OCI-LY1 (cell line): Measurements from ENCODE around the gene TNPO2.
"Not testable (repeated sequence)": the region's sequence is repeated elsewhere in the genome, so short reads cannot be mapped to it uniquely, and the experiment has no call there.

Source experiments
- H2AFZ ChIP-seq: fragments of 200-600 bp; sonication (generic), shearing (Covaris generic); 2 replicates; pipeline ENCODE4 v1.6.0; 2014; ENCODE audit warnings: antibody characterized with exemption, mild to moderate bottlenecking, low read length
- H3F3A ChIP-seq: fragments of 200-600 bp; sonication (generic), shearing (Covaris generic); 2 replicates; pipeline ENCODE4 v1.6.0; 2014; ENCODE audit warnings: mild to moderate bottlenecking, antibody characterized with exemption, low read length, moderate library complexity; ENCODE audit not compliant: insufficient read depth
- H3K27ac ChIP-seq: fragments of 200-600 bp; sonication (generic); 2 replicates; pipeline ENCODE4 v1.5.1; 2014; ENCODE audit warnings: low read length, mixed run types, mild to moderate bottlenecking, low read depth; ENCODE audit not compliant: poor library complexity, severe bottlenecking
- H3K27me3 ChIP-seq: fragments of 200-600 bp; sonication (generic); 2 replicates; pipeline ENCODE4 v1.6.0; 2014; ENCODE audit warnings: antibody characterized with exemption, mild to moderate bottlenecking, low read length, moderate library complexity; ENCODE audit not compliant: insufficient read depth
- H3K36me3 ChIP-seq: fragments of 200-600 bp; sonication (generic); 2 replicates; pipeline ENCODE4 v1.6.1; 2014; ENCODE audit warnings: mild to moderate bottlenecking, antibody characterized with exemption, low read length, moderate library complexity, mixed read lengths; ENCODE audit not compliant: insufficient read depth
- H3K4me1 ChIP-seq: fragments of 200-600 bp; sonication (generic); 2 replicates; pipeline ENCODE4 v1.5.1; 2014; ENCODE audit warnings: mild to moderate bottlenecking, low read length, moderate library complexity; ENCODE audit not compliant: insufficient read depth, severe bottlenecking
- H3K4me2 ChIP-seq: fragments of 200-600 bp; sonication (generic), shearing (Covaris generic); 2 replicates; pipeline ENCODE4 v1.6.1; 2014; ENCODE audit warnings: low read length
- H3K4me3 ChIP-seq: fragments of 200-600 bp; sonication (generic); 2 replicates; pipeline ENCODE4 v1.5.1; 2014; ENCODE audit warnings: low read length, low read depth, mild to moderate bottlenecking, mixed read lengths; ENCODE audit not compliant: poor library complexity, severe bottlenecking
- H3K79me2 ChIP-seq: fragments of 200-600 bp; shearing (Covaris generic); 2 replicates; pipeline ENCODE4 v1.6.1; 2016; ENCODE audit warnings: mixed run types, low read length, mixed read lengths; ENCODE audit not compliant: insufficient read depth
- H3K9ac ChIP-seq: fragments of 200-600 bp; sonication (generic), shearing (Covaris generic); 2 replicates; pipeline ENCODE4 v1.6.1; 2014; ENCODE audit warnings: mild to moderate bottlenecking, low read length, mixed read lengths
- H3K9me2 ChIP-seq: fragments of 200-600 bp; sonication (generic), shearing (Covaris generic); 2 replicates; pipeline ENCODE4 v1.6.1; 2014; ENCODE audit warnings: low read depth, mild to moderate bottlenecking, low read length, mixed read lengths
- H3K9me3 ChIP-seq: fragments of 200-600 bp; shearing (Covaris generic); 2 replicates; pipeline ENCODE4 v1.6.1; 2014; ENCODE audit warnings: low read length, mixed read lengths
- H4K20me1 ChIP-seq: fragments of 200-600 bp; sonication (generic), shearing (Covaris generic); 2 replicates; pipeline ENCODE4 v1.6.0; 2016; ENCODE audit warnings: mild to moderate bottlenecking, low read length; ENCODE audit not compliant: insufficient read depth
- CTCF ChIP-seq: fragments of 200-600 bp; sonication (generic), shearing (Covaris generic); IDR thresholded peaks from 2 replicates; pipeline ENCODE4 v1.5.1; 2017; ENCODE audit warnings: mild to moderate bottlenecking, antibody characterized with exemption, low read length, moderate library complexity, mixed read lengths
- EZH2 ChIP-seq: fragments of 200-600 bp; sonication (generic), shearing (Covaris generic); IDR thresholded peaks from 2 replicates; pipeline ENCODE4 v1.8.0; 2017; ENCODE audit warnings: borderline replicate concordance, mixed run types, mild to moderate bottlenecking, antibody characterized with exemption, low read length, moderate library complexity, mixed read lengths

Gene TNPO2

DNA sequence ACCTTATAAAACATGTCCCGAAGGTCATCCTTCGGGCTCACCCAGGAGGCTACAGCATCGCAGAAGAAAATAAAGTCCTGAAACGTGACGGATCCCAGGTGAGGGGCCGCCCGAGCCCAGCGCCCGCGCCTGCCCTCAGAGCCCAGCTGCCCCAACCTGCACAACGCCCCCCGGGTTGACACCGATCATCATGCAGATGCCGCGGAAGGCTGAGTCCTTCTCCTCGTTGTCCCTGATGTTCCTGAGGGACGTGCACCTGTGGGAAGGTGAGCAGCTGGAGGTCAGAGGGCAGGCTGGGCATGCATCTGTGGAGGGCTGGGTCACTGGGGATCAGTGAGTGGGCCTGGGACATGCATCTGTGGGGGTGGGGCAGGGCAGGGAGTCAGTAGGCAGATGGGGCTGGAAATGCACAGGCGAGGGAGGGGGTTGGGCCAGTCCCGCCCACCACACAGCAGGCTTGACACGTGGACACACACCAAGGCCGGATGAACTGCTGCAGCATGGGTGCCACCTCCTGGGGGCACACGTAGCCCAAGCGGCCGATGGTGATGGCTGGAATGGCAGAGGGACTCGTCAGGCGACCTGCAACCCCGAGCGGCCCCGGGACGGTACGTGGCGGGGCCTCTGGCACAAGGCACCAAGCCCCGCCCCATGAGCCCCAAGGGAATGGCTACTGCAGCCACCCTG lies 22.0 kb downstream of the TNPO2 start:
- no peak for TF ChIP-seq CTCF
- TF ChIP-seq EZH2: no peak
- Histone ChIP-seq H4K20me1 (no peaks in the 10 kb centered on the region), H3F3A (peaks cover 6% of the 10 kb centered on the region; the same call in 1 of the 2 replicates), H3K4me1 (peaks cover 9% of the 10 kb centered on the region), H3K27me3 (no peaks in the 10 kb centered on the region), H3K4me3 (no peak overlapping the region), H3K27ac (no peak overlapping the region), H3K9ac (no peak overlapping the region), H3K36me3 (peaks cover 83% of the 10 kb centered on the region), H3K9me3 (no peaks in the 10 kb centered on the region), H3K9me2 (no peaks in the 10 kb centered on the region), H2AFZ (no peak overlapping the region), H3K4me2 (no peak overlapping the region), H3K79me2 (no peaks in the 10 kb centered on the region)

DNA sequence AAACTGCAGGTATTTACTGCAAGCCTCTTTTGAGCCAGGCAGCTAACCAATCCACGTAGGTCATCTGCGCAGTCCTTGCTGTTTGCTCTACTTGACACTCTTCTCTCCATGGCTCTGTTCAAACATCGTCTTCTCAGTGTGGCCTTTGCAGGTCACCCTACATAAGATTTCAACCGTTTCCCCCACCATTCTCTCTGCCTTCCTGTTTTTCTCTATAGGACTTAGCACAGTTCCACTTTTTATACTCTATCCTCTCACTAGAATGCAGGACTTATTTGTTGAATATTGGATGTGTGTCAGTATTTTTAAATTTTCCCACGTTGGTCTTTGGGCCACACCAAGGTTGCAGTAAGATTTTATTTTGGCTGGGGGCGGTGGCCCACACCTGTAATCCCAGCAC lies 25.6 kb downstream of the TNPO2 start:
- H3K79me2 ChIP-seq: no peaks in the 10 kb centered on the region
- H3K4me1 ChIP-seq: peaks cover 20% of the 10 kb centered on the region
- H3K4me3 ChIP-seq: no peak overlapping the region
- H3F3A ChIP-seq: peaks cover 7% of the 10 kb centered on the region; the same call in 1 of the 2 replicates
- H4K20me1 ChIP-seq: no peaks in the 10 kb centered on the region
- TF ChIP-seq EZH2 (no peak), CTCF (no peak)
- no peaks in the 10 kb centered on the region for H3K27me3 ChIP-seq
- H3K9me3 ChIP-seq: no peaks in the 10 kb centered on the region
- no peak overlapping the region for H3K4me2 ChIP-seq
- H2AFZ ChIP-seq: no peak overlapping the region
- no peak overlapping the region for H3K27ac ChIP-seq
- no peaks in the 10 kb centered on the region for H3K9me2 ChIP-seq
- no peak overlapping the region for H3K9ac ChIP-seq
- H3K36me3 ChIP-seq: peaks cover 47% of the 10 kb centered on the region

- H3K27me3 ChIP-seq, H3K9me2 ChIP-seq, H2AFZ ChIP-seq, H3K79me2 ChIP-seq, H3K9me3 ChIP-seq, H4K20me1 ChIP-seq, H3F3A ChIP-seq: not testable (repeated sequence)
- peak overlapping the region; percentile 80 for H3K4me3 ChIP-seq
- peak overlapping the region; percentile 92 for H3K27ac ChIP-seq
- peaks cover 41% of the 10 kb centered on the region for H3K36me3 ChIP-seq
- peak overlapping the region; percentile 89 for H3K4me2 ChIP-seq
- H3K9ac ChIP-seq: peak overlapping the region; percentile 72; the same call in 1 of the 2 replicates
- H3K4me1 ChIP-seq: peaks cover 20% of the 10 kb centered on the region
Measured at GRCh38 chr19:12697425-12697824, 26.3 kb downstream of the TNPO2 start.
